GM21576 (cell line): ENCODE data around the gene AIPL1.

Source experiments
- ATAC-seq: cut with Tn5 transposase; IDR thresholded peaks from one replicate; pipeline ENCODE4 v1.9.1; 2021; ENCODE audit warnings: mild to moderate bottlenecking, moderate library complexity; ENCODE audit not compliant: unreplicated experiment

Gene AIPL1

DNA sequence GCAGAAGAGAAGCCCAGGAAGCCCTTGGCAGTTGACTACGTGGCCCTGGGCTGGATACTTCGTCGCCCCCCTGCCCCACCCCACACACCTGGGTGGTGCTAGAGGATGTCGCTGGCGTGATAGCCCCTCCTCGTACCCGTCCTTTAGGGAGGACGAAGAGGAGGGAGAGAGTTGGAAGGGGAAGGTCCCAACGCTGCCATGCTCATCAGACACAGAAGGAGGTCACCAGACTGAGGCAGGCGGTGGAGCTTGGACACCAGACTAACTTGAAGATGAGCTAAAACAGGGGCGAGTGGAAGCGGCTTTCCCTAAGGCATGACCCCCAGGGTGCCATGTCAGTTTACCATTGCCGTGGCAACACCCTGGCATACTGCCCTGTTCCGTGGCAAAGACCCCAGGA, 11.0 kb downstream of the AIPL1 start:
- no peak for ATAC-seq

DNA sequence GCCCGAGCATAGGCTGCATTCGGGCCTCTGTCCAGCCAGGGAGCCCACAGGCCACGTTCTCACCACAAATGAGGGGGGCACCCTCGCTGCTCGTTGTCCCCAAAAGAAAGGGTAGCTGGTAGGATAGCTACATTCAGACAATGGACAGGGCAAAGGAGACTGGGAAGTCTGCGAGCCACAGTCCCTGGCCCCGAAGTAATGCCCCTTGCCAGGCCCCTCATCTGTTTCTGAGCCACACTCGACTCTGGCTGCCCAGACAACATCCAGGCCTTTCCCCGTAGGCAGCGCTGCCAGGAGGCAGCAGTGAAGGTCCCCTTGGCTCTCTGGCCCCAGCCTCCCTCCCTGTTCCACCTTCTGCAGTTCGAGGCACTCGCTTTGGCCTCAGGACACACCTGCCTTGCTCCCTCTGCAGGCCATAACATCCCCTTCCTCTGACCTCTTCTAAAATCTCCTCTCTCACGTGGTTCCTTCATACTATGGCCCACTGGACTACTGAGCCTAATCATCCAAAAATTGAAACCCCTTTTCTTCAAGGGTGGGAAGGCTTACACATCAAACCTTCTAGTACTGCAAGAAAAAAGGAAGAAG, 12.2 kb downstream of the AIPL1 start:
- no peak for ATAC-seq

DNA sequence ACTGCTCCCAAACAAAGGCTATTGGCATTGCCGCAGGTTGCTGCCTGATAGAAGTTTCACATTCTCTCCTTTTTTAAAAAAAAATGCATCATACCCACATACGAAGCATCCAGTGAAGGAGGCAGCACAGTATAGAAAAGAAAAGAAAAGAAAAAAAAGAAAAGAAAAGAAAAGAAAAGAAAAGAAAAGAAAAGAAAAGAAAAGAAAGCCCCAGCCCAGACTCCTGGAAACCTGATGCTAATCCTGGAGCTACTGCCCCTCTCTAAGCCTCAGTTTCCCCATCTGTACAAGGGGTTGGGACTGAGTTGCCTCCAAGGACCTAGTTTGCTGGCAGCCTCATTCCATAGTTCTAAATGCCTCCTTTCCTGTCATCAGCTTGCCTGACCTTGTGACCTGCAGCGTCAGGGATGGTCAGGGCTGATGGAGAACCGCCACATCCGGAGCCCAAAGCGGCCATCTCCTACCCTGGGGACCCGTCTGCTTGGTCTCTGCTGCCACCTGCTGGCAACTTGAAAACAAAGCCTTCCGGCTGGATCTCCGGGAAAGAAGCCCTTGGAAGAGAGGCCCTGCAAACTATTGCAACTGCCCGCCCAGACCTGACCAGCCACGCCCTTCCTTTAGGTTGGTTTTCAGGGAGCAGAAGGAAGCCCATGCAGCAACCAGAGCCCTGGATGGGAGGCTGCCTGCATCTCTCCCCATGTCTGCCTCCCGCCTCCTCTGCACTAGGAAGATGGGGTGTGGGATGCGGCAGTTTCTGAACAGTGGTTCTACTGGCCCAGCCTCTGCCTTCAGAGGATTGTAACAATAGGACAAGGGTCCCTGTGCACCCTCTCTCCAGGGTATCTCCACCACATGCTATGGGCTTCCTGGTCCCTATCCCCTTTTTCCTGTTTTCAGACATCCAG, 13.0 kb downstream of the AIPL1 start:
- no peak for ATAC-seq

DNA sequence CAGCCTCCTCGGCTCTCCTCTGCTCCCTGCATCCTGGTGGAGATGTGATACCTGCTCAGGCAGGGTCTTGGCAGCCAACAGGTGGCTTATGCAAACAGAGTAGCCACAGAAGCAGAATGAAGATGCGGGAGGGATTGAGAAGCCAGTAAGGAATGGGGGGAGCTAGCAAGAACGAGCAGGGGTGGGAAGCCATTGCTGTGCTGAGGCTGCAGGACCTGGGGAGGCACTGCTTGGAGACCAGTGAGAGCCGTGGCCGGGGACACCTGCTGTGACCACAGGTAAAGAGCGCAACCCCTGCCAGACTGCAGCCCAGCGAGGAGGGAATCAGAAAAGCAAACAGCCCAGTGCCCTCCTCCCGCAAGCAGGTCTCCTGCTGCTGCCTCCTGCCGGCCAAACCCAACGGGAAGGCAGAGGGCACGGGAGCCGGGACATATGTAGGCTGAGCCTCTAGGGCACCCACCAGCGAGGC, 14.7 kb downstream of the AIPL1 start:
- ATAC-seq, result no peak

DNA sequence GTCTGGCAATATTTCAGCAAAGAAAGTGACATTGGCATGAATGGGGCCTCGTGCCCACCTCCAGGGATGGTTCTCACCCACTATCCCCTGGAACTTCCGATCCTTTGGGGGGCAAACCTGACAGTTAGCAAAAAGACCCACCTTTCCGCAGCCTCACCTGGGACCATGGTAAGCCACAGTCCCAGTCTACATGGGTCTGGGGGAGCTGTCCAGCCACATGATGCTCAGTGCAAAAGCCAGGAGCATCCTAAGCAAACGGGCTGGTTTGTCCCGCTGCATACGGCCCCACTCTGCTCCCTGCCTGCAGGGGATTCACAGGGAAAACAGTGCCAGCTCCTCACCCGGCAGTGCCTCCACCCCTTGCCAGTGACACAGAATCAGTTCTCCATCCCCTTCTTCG, 19.3 kb downstream of the AIPL1 start:
- no peak for ATAC-seq

DNA sequence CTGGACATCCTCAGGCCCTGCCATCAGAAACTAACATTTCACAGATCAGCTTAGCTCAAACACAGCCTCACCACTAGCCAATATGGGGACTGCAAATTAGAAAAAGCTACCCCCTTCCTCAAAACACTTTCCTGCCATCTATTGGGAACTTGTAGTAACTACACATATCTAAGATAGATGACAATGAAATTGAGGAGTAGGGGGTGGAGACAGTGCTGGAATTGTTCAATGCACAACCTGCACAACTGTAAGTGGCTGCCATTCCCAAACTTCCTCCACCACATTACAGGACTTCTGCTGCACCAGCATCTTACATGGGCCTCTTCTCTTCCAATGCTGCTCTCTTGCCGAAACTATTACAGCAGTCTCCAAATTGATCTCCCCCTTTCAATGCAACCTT, 21.9 kb downstream of the AIPL1 start:
- no peak for ATAC-seq

DNA sequence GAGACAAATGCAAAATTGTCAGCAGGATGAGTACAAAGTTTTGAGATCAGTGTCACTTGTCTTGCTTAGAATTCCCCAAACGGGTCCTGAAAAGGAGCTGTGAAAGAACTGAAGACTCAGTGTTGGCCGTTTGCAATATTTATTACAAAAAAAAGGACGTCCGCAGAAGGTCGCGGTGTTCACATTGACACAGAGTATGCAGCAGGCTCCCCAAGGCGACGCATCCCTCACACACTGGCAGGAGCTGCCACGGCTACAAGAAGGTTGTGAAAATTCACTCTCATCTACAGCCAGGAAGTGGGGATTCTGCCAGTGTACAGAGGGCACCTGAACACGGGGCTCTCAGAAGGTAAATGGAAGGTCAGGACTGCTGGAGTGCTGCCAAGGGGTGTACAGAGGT, 26.2 kb downstream of the AIPL1 start:
- no peak for ATAC-seq

DNA sequence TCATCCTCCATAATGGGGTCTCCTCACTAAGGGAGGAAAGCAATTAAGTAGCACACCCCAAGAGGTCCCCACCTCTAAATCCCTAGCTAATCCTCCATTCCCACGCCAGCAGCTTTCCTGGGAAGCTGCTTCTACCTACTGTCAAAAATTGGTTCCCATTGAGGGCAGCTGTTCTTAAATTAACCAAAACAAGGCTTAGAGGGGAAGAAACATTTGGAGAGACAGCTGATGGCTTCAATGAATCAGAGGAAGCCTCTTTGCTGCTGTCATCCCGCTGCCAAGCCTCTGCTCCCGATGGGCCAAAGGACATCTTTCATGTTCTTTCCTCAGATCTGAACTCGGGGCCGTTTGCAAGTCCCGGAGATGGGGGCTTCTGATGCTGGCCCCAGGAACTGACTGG, 26.6 kb downstream of the AIPL1 start:
- ATAC-seq, result no peak

DNA sequence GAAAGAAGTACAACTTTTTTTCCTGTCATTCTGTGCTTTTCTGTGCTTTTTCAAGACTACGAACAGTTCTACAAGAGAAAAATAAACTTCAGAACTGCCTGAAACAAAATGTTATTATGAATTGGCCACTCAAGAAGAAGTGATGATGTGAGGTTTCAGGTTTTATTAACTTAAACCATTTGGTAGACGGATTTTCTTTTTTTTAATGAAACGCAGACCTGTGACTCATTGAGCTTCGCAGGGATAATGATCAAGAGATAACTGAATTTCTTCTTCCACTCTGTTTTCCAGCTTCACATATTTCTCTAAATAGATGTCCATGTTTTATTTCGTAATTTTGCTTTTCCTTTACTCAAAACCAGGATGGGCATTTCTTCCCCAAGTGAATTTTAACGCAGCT, 32.7 kb downstream of the AIPL1 start:
- no peak for ATAC-seq

DNA sequence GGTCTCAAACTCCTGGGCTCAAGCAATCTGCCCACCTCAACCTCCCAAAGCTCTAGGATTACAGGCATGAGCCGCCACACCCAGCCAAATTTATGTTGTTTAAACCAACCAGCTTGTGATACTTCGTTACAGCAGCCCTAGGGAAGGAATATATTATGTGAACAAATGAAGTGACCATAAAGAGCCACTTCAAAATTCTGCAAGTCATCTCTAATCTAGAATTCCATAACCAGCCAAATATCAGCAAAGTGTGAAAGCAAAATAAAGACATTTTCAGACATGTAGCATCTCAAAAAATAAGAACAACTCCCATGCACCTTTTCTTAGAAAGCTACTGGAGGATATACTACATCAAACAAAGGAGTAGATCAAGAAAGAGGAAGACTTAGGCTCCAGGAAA, 36.0 kb downstream of the AIPL1 start:
- no peak for ATAC-seq

DNA sequence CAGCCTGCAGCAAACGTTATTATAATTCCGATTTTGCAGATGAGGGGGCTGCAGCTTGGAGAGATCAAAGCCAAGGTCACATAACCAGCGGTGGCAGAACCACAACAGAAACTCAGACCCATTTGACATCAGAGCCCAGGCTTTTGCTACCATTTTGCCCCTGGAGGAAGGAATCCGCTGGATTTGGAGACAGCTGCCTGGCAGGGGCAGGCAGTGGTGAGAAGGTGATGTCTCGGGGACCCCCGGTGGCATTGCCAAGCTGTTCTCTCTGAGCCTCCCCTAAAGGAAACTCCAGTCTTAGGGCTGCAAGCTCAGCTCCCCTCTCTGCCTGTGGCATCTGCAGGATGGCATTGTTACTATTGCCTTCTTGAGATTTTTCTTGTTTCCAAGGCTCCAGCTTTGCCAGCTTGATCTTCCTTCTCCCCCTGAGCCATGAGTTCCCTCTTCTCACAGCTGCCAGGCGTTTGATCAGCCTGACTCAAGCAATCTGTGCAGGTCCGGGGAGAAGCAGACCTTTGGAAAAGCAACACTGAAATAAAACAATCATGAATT, 40.8 kb downstream of the AIPL1 start:
- ATAC-seq, result no peak

DNA sequence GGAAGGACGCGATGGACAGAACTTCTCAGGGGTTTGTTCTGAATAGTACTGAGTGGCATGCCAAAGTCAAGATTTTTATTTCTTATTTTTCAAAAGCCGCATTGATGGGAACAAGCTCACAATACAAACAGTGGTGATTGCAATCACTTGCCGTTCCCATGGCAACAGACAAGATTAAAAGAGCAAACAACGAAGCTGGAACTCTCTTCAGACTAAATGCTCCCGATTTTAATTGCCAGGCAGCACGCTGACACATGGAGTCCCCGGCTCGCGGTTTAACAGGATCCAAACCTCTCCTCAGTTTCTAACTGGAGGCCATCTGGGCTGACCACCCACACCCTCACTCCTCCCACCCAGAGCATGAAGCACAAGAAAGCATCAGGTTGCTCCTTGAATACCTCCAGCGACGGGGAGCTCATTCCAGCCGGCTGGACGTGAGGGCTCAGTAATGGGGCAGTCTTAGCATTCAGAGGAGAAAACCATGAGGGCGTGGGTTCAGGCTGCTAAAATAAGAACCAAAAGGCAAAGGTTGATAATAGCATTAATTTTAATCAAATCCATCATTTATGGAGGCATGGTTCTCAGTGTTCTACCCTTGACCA, 41.5 kb downstream of the AIPL1 start:
- no peak for ATAC-seq

DNA sequence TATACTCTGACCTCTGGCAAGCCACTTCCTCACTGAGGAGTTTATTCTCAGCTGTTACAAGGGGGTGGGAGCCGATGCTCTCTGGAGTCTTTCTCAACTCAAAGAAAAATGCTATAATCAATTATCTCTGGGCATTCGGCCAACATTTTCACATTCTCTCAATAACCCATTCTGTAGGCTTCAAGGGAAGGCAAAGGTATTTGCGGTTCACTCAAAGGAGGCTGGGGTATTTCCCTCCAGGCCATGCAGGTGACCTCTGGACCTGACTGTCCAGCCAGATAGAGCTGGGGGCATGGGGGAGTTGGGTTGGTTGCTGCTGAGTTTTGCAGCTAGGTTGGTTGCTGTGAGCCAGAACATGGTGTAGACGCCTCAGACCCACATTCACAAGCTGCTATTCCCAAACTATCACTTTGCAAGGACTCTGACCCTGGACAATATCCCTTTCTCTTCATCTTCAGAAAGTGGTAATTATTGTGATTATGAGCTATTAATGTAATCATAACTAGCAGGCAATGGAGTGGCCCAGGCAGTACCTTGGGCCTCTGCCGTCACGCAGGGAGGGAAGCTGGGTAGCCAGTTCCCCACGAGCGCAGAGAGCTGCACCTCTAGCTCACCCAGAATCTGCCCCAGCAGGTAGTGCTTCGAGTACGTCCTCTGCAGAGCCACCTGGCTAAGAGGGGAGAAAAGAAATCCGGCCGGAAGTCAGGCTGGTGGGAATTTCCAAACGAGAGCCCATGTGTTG, 42.1 kb downstream of the AIPL1 start:
- no peak for ATAC-seq

DNA sequence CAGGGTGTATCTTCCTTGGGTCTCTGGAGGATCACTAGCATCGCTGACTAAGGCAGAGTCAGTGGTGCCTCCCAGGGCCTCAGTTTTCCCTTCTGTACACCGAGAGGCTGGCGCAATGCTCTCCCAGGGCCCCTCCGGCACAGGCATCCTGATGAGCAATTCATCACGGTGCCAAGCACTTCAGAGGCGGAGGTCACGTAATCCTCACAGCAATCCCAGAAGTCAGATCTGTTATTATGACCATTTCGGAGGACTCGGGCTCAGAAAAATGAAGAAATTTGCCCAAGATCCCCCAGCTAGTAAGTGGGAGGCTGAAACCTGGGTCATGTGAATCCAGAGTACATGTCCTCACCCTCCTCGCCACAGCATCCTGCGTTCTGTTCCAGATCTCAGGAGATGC, 46.5 kb downstream of the AIPL1 start:
- no peak for ATAC-seq

DNA sequence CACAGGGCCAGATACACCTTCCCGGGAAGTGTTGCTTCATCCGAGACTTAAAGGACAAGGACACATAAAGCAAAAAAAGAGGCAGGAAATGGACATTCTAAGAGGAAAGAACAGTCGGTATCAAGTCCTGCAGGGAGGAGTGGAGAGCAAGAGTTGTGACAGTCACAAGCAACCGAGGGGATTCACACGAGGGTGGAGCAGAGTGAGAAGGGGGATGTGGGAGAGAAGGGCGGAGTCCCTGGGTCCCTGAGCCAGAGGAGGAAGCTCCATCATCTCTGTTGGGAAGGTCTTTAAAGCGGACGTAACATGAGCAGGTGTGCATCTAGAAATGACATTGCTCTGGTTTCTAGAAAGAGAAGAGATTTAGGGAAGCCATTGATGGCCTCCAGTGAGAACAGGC, 47.1 kb downstream of the AIPL1 start:
- ATAC-seq, result no peak

DNA sequence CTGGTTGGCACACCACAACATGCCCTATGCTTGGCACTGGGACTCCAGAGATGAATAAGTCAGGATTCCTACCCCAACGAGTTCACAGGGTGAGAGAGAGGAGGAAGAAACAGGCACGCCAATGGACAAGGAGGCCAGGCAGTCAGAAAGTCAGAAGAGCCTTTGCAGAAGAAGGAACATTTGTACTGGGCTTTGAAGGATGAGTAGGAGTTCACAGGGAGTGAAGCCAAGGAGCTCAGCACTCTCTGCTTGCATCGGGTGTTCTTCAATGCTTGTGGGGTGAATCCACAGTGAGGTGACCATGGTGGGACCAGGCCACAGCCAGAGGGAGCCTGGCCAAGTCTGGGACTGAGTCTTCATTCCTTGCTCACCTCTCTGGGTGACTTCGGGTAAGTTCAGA, 47.5 kb downstream of the AIPL1 start:
- ATAC-seq, result no peak

DNA sequence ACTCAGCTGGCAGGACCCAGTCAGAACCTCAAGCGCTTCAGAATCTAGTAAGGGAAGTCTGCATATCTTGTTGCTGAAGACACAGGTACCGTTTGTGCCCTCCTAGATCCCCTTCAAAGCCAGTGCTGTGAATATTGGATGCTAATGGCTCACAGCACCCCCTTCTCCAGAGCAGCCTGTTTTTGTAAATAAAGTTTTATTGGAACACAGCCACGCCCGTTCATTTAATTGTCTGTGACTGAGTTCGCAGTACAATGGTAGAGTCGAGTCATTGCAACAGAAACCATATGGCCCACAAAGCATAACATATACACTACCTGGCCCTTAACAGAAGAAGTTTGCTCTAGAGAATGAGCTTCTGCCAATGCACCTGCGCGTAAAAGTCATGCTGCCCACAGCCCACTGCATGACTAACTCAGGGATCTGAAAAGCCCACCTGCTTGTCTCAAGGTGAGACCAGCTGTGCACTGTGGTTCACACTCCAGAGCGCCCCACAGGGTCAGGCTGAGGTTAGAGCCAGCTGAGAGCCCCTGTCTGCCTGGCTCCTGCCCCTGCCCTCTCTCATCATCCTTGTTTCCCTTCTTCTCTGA, 48.8 kb downstream of the AIPL1 start:
- ATAC-seq, result no peak

DNA sequence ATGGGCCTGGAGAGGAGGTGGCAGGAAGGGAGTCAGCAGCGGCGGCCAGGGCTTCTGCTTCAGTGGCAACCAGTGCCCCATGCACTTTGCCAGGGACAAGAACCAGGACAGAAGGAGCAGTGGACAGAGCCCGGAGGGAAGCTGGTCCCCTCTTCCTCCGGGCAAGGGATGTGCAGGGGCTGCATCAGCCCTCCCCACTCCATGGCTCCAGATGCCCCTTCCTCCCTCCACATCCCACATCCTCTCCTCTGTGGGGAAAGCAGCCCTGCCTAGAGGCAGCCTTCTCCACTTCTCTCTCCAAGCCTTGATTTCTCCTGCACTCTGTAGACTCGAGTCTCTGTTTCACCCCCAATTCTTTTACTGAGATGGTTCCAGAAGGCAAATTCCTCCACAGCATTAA, 50.4 kb downstream of the AIPL1 start:
- ATAC-seq, result no peak

DNA sequence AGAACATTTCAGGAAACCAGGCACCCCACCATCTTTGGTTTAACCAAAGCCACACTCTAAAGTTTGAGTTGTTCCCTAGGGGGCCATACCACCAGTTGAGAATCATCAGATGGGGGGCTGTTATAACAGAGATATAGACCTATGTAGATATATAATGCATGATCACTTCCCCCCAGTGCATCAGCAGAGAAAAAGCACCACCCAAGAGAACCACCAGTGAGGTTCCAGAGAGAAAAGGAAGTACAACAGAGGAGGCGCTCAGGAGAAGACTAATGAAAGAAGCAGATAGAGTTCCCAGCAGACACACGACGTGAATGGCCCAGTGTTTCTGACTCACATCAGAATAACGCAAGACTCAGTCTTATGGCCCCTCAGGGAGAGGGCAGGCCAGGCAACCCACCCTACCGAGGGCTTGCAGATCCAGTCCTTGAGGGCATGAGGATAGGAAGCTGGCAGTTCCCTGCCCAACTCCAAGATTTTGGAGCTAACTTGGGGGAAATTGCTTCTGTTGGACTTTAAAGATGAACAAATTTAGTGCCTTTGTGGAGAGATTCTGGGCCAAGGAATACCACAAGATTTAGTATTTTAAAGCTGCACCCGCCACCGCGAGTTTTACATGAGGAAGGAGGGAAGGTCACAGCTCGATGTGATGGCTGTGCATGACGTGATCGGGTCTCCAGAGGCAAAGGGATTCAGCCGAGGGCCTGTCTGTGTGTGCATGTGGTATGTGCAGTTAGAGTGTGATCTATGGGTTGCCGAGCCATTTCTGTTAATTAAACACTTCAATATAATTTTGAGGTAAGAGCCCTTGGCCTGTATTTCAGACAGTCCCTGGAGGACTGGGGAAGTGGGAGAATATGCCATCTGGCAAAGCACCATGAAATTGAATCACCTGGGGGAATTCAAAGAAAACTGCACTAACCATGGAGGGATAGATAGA, 53.1 kb downstream of the AIPL1 start:
- ATAC-seq, result no peak
